HepG2 (cell line): ENCODE data around the gene VPS37B. TPM values are rescaled to one million over a fixed set of nuclear protein-coding genes. Genes with fewer than 3 reads are reported as not detected.

Experiments used
- ATAC-seq: fragments of 200-7000 bp; cut with Tn5 transposase; 3 replicates; pipeline ENCODE4 v1.9.1; 2020; ENCODE audit warnings: mild to moderate bottlenecking, moderate library complexity
- BruUV-seq: library from RNA; stranded (reverse); fragments of 400-500 nt; replicated peaks from 2 replicates; lab custom pipeline; 2021; lab: Mats Ljungman, UMichigan
- CTCF ChIA-PET: fragments of 300-600 bp; formaldehyde crosslinking; extraction: SDS; loops from one replicate; lab custom pipeline; 2021; ENCODE audit warnings: low total read pairs, inconsistent platforms, low intra/inter-chr PET ratio; lab: Yijun Ruan, JAX
- POLR2A ChIA-PET: fragments of 350-600 bp; sonication (Branson Sonifier 250); formaldehyde crosslinking; loops from one replicate; lab custom pipeline; 2020; ENCODE audit warnings: antibody characterized with exemption, inconsistent platforms; lab: Yijun Ruan, JAX
- DNase-seq: peaks from one replicate; pipeline ENCODE4 v3.0.0-alpha.2; 2015; ENCODE audit warnings: low spot score
- FAIRE-seq: peaks from 3 replicates; lab custom pipeline; 2011; peaks lifted over from hg19 to GRCh38; lab: Jason Lieb, UNC
- H2AFZ ChIP-seq: one replicate; pipeline ENCODE4 v1.6.1; 2011; ENCODE audit warnings: low read length, inconsistent platforms
- H3K27ac ChIP-seq: fragments of 300-600 bp; 3 replicates; pipeline ENCODE4 v1.8.0; 2011; ENCODE audit warnings: mixed run types, mild to moderate bottlenecking, mixed read lengths, low read length, inconsistent platforms; ENCODE audit not compliant: insufficient read depth; ENCODE audit errors: extremely low read length
- H3K27me3 ChIP-seq, 2 experiments: fragments of 200-600 bp in 1 of 2; 2 replicates in 1 of 2; 3 replicates in 1 of 2; pipeline versions ENCODE4 v1.6.0 to v1.8.0; 2011; ENCODE audit warnings: low read length in 2 of 2, mild to moderate bottlenecking in 2 of 2, moderate library complexity in 2 of 2, inconsistent platforms in 1 of 2; ENCODE audit not compliant: insufficient read depth in 2 of 2, control insufficient read depth in 1 of 2
- H3K36me3 ChIP-seq, 2 experiments: fragments of 200-600 bp in 1 of 2; replicated peaks in 1 of 2; 2 replicates in 1 of 2; 3 replicates in 1 of 2; pipeline versions ENCODE4 v1.5.1 to v1.8.0; 2011; ENCODE audit warnings: low read length in 2 of 2, inconsistent platforms in 1 of 2; ENCODE audit not compliant: insufficient read depth in 2 of 2, control insufficient read depth in 1 of 2
- H3K4me1 ChIP-seq: 2 replicates; pipeline ENCODE4 v1.5.1; 2012; ENCODE audit warnings: low read length, inconsistent platforms; ENCODE audit not compliant: insufficient read depth
- H3K4me2 ChIP-seq: 2 replicates; pipeline ENCODE4 v1.6.0; 2011; ENCODE audit warnings: low read depth, low read length, inconsistent platforms
- H3K4me3 ChIP-seq, 3 experiments: fragments of 200-600 bp in 1 of 3; sonication (generic), shearing (Covaris generic) in 1 of 3; replicated peaks in 1 of 3; 2 replicates each; pipeline ENCODE4 v1.5.1; 2011 to 2016; ENCODE audit warnings: low read length in 3 of 3, inconsistent platforms in 2 of 3, low read depth in 2 of 3, mild to moderate bottlenecking in 2 of 3, control low read depth in 1 of 3, mixed read lengths in 1 of 3; ENCODE audit not compliant: insufficient read depth in 1 of 3
- H3K79me2 ChIP-seq: one replicate; pipeline ENCODE4 v1.6.1; 2011; ENCODE audit warnings: low read length, inconsistent platforms; ENCODE audit not compliant: insufficient read depth
- H3K9ac ChIP-seq: 2 replicates; pipeline ENCODE4 v1.6.0; 2011; ENCODE audit warnings: mild to moderate bottlenecking, low read depth, low read length, inconsistent platforms; ENCODE audit not compliant: insufficient read depth
- H3K9me3 ChIP-seq: 2 replicates; pipeline ENCODE4 v1.5.1; 2012; ENCODE audit warnings: mild to moderate bottlenecking, low read length
- H4K20me1 ChIP-seq: 2 replicates; pipeline ENCODE4 v1.6.0; 2011; ENCODE audit warnings: inconsistent platforms, mild to moderate bottlenecking, low read length, moderate library complexity; ENCODE audit not compliant: insufficient read depth
- BRCA1 ChIP-seq: sonication (generic); formaldehyde crosslinking; IDR thresholded peaks from 2 replicates; pipeline ENCODE4 v1.4.0; 2020; ENCODE audit warnings: missing genetic modification reagents
- BRD4 ChIP-seq: sonication (generic); formaldehyde crosslinking; IDR thresholded peaks from 2 replicates; pipeline ENCODE4 v1.4.0; 2020; ENCODE audit warnings: missing genetic modification reagents
- MEF2D ChIP-seq: sonication (generic); formaldehyde crosslinking; IDR thresholded peaks from 2 replicates; pipeline ENCODE4 v1.5.1; 2020; ENCODE audit warnings: mild to moderate bottlenecking, missing genetic modification reagents
- MEIS2 ChIP-seq: sonication (generic); formaldehyde crosslinking; IDR thresholded peaks from 2 replicates; pipeline ENCODE4 v1.9.0; 2021; ENCODE audit warnings: mild to moderate bottlenecking, missing genetic modification reagents
- MTA1 ChIP-seq: sonication (generic); formaldehyde crosslinking; IDR thresholded peaks from 2 replicates; pipeline ENCODE4 v1.4.0; 2020; ENCODE audit warnings: missing genetic modification reagents, mild to moderate bottlenecking, borderline replicate concordance
- MTERF4 ChIP-seq: sonication (generic); formaldehyde crosslinking; IDR thresholded peaks from 2 replicates; pipeline ENCODE4 v1.8.0; 2023; ENCODE audit warnings: mild to moderate bottlenecking, missing genetic modification reagents
- TBL1XR1 ChIP-seq: fragments of 150-350 bp; IDR thresholded peaks from 2 replicates; pipeline ENCODE4 v1.6.1; 2014; ENCODE audit warnings: borderline replicate concordance, low read length; ENCODE audit not compliant: partially characterized antibody
- ZFP41 ChIP-seq: sonication (generic); formaldehyde crosslinking; IDR thresholded peaks from 2 replicates; pipeline ENCODE4 v1.4.0; 2020; ENCODE audit warnings: mild to moderate bottlenecking, missing genetic modification reagents, borderline replicate concordance
- ZNF101 ChIP-seq: sonication (generic); formaldehyde crosslinking; IDR thresholded peaks from 2 replicates; pipeline ENCODE4 v1.4.0; 2020; ENCODE audit warnings: mild to moderate bottlenecking, low read depth, missing genetic modification reagents, borderline replicate concordance
- ZNF160 ChIP-seq: sonication (generic); formaldehyde crosslinking; IDR thresholded peaks from 2 replicates; pipeline ENCODE4 v1.8.0; 2022; ENCODE audit warnings: mild to moderate bottlenecking, inconsistent platforms, missing genetic modification reagents
- ZNF282 ChIP-seq: fragments of 450-650 bp; IDR thresholded peaks from 2 replicates; pipeline ENCODE4 v1.6.1; 2018; ENCODE audit not compliant: partially characterized antibody
- ZNF558 ChIP-seq: sonication (generic); formaldehyde crosslinking; IDR thresholded peaks from 2 replicates; pipeline ENCODE4 v1.9.0; 2022; ENCODE audit warnings: mild to moderate bottlenecking, missing genetic modification reagents, borderline replicate concordance
- ZNF7 ChIP-seq: IDR thresholded peaks from 2 replicates; pipeline ENCODE4 v1.6.1; 2016; ENCODE audit warnings: missing biosample characterization, missing genetic modification reagents
- ZNF710 ChIP-seq: sonication (generic); formaldehyde crosslinking; IDR thresholded peaks from 2 replicates; pipeline ENCODE4 v1.5.0; 2020; ENCODE audit warnings: mild to moderate bottlenecking, missing genetic modification reagents, borderline replicate concordance
- WGBS: methylation state at CpG from one replicate; pipeline ENCODE4 v1.1.6; 2017; ENCODE audit warnings: low lambda C conversion rate; 5-methylcytosine and 5-hydroxymethylcytosine counted together
- in situ Hi-C: cut with HindIII; loops from 2 replicates; pipeline ENCODE4 v1.10.0; 2017; ENCODE audit warnings: low pct_unique_long_range_greater_than_20kb; ENCODE audit not compliant: extremely low pct_ligation_motif_present
- intact Hi-C: fragments of 100-400 bp; cut with micrococcal nuclease; formaldehyde crosslinking; loops from one replicate; pipeline ENCODE4 v1.10.0; 2022; ENCODE audit not compliant: unreplicated experiment
- polyA plus RNA-seq, 8 experiments: library from polyadenylated mRNA; depleted of rRNA in 3 of 8; stranded (reverse) in 7 of 8; unstranded in 1 of 8; fragments of >200 nt; fragmentation: Illumina TruSeq in 4 of 8; extraction: Trizol in 4 of 8; gene quantifications; 2 replicates each; pipeline versions ENCODE4 v1.2.1 to v1.2.3, GENCODE V29; 2011 to 2016; ENCODE audit warnings: low read depth in 4 of 8, missing spikeins in 1 of 8, mixed read lengths in 1 of 8; ENCODE audit not compliant: insufficient read depth in 1 of 8
- total RNA-seq, 5 experiments: library from RNA; depleted of rRNA; stranded (reverse); fragments of >200 nt; fragmentation: Illumina TruSeq; extraction: Trizol; gene quantifications; 2 replicates each; pipeline ENCODE4 v1.2.3, GENCODE V29; 2016; ENCODE audit warnings: low read depth in 1 of 5

VPS37B gene
- total and polyA plus RNA-seq, 2 of the 13 experiments (the other 11 are each of a cell fraction or from before 2014, with no cell fraction given), result 4.6 to 5.3 TPM

GRCh38 chr12:122889761-122890520 lies 6.0 kb downstream of the VPS37B start:
- intact Hi-C loops, result no loop called here
- WGBS, result 80% methylated on average over 13 of the region's 13 CpGs

More at GRCh38 chr12:122889761-122890520, 6.0 kb downstream of the VPS37B start:
- peaks cover 85% of the 10 kb centered on the region for H3K79me2 ChIP-seq
- H3K27ac ChIP-seq, result no peak overlapping the region
- no peaks in the 10 kb centered on the region for H3K9me3 ChIP-seq
- no peaks in the 10 kb centered on the region; a peak in 2 of 5 replicates for H3K27me3 ChIP-seq
- peaks cover 6% of the 10 kb centered on the region; the same call in 1 of the 2 replicates for H4K20me1 ChIP-seq
- ChIA-PET POLR2A (interaction anchor here (0.7 to 1.7 kb wide), 2 partner anchors 8 to 484 kb away, joined by 3 to 11 read pairs; no protein-coding TSS in a partner anchor), CTCF (no interaction called here)
- H2AFZ ChIP-seq, result no peak overlapping the region
- no peak for DNase-seq
- BruUV-seq, result no TSS peak
- FAIRE-seq, result no peak
- H3K36me3 ChIP-seq, result no peaks in the 10 kb centered on the region; a peak in 1 of 5 replicates
- in situ Hi-C loops, result no loop called here
- H3K4me2 ChIP-seq, result no peak overlapping the region
- ATAC-seq, result no peak
- peaks cover 82% of the 10 kb centered on the region for H3K4me1 ChIP-seq
- H3K9ac ChIP-seq, result no peak overlapping the region
- no peak overlapping the region for H3K4me3 ChIP-seq
- TF ChIP-seq TBL1XR1 (no peak), MTA1 (no peak), ZNF282 (no peak), MTERF4 (no peak), ZNF7 (CRISPR knock-in tag) (no peak), BRCA1 (CRISPR knock-in tag) (no peak), MEIS2 (no peak), ZNF101 (CRISPR knock-in tag) (no peak), ZNF558 (CRISPR knock-in tag) (no peak), MEF2D (CRISPR knock-in tag) (no peak), BRD4 (CRISPR knock-in tag) (no peak), ZNF710 (CRISPR knock-in tag) (no peak), ZFP41 (CRISPR knock-in tag) (no peak), ZNF160 (CRISPR knock-in tag) (no peak)
